ENCODE measurements around the gene STKLD1. TPM values are rescaled to one million over a fixed set of nuclear protein-coding genes. Genes with fewer than 3 reads are reported as not detected.
"Not testable (repeated sequence)": the region's sequence is repeated elsewhere in the genome, so short reads cannot be mapped to it uniquely, and the experiment has no call there.

STKLD1 gene
- total and polyA plus RNA-seq, 9 of the 15 experiments (the other 6 are each of a cell fraction or from before 2014, with no cell fraction given), result 0.10 to 0.65 (median 0.33) TPM; not detected in 2

DNA sequence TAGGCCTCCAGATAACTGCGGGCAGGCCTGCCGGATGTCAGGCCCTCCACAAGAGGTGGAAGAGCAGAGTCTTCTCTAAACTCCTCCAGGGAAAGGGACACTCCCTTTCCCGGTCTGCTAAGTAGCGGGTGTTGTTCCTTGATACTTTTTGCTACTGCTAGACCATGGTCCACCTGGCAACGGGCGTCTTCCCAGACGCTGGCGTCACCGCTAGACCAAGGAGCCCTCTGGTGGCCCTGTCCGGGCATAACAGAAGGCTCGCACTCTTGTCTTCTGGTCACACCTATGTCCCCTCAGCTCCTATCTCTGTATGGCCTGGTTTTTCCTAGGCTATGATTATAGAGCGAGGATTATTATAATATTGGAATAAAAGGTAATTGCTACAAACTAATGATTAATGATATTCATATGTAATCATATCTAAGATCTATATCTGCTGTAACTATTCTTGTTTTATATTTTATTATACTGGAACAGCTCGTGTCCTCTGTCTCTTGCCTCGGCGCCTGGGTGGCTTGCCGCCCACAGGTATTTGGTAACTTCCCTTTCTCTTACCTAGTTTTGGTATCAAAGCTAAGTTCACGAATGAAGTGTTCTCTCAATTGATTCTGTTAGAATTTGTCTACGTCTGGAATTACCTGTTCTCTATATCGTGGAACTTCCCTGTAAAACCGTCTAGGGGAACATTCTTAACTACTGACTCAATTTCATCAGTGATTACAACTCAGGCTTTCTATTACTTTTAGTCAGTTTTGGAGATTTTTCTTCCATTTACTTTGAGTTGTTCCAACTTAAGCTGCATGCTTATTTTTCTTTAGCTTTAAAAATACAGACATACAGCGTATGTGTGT lies 46.6 kb upstream of the STKLD1 start (continued):
- TF ChIP-seq MAZ (CRISPR knock-in tag; conservative IDR thresholded peaks at IDR 0.05 in 1 of 2, IDR thresholded peaks at IDR 0.05 in 1 of 2), result peak in 1 of 2 experiments; percentile 55; a peak in 2 of 4 replicates
- peak; percentile 62 for TF ChIP-seq SMC3 (conservative IDR thresholded peaks at IDR 0.05; ENCODE audit: insufficient read depth, low read depth, low read length)
- 0 out of 2 replicates have a peak, but pooled peaks have one; percentile 16 for TF ChIP-seq MYC (IDR thresholded peaks at IDR 0.05; ENCODE audit: low read depth, low read length)
- not testable (repeated sequence) for TF ChIP-seq MYC (CRISPR knock-in tag; IDR thresholded peaks at IDR 0.05; ENCODE audit: borderline replicate concordance, low read depth); ATF1 (CRISPR knock-in tag; IDR thresholded peaks at IDR 0.05); REST (CRISPR knock-in tag; IDR thresholded peaks at IDR 0.05; ENCODE audit: low read depth)
- 0 out of 2 replicates have a peak, but pooled peaks have one; percentile 6 for TF ChIP-seq NCOR1 (IDR thresholded peaks at IDR 0.05)
- peak; percentile 77 for TF ChIP-seq ATF1 (tag; IDR thresholded peaks at IDR 0.05)
- 0 out of 2 replicates have a peak, but pooled peaks have one; percentile 35 for TF ChIP-seq KLF1 (tag; IDR thresholded peaks at IDR 0.05)
- TF ChIP-seq MNT (conservative IDR thresholded peaks at IDR 0.05), result 0 out of 4 replicates have a peak, but pooled peaks of 1 of the 2 experiments have one; percentile 34
- TF ChIP-seq SUPT5H (IDR thresholded peaks at IDR 0.05), result peak; percentile 58
- TF ChIP-seq ILF3 (IDR thresholded peaks at IDR 0.05; ENCODE audit: borderline replicate concordance), result peak; percentile 70; the same call in 1 of the 2 replicates
- peak; percentile 90 for TF ChIP-seq REST (IDR thresholded peaks at IDR 0.05; ENCODE audit: borderline replicate concordance)
- TF ChIP-seq CC2D1A (IDR thresholded peaks at IDR 0.05), result peak; percentile 76
- TF ChIP-seq, protein P1, sequence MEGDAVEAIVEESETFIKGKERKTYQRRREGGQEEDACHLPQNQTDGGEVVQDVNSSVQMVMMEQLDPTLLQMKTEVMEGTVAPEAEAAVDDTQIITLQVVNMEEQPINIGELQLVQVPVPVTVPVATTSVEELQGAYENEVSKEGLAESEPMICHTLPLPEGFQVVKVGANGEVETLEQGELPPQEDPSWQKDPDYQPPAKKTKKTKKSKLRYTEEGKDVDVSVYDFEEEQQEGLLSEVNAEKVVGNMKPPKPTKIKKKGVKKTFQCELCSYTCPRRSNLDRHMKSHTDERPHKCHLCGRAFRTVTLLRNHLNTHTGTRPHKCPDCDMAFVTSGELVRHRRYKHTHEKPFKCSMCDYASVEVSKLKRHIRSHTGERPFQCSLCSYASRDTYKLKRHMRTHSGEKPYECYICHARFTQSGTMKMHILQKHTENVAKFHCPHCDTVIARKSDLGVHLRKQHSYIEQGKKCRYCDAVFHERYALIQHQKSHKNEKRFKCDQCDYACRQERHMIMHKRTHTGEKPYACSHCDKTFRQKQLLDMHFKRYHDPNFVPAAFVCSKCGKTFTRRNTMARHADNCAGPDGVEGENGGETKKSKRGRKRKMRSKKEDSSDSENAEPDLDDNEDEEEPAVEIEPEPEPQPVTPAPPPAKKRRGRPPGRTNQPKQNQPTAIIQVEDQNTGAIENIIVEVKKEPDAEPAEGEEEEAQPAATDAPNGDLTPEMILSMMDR (IDR thresholded peaks at IDR 0.05 in 2 of 3, conservative IDR thresholded peaks at IDR 0.05 in 1 of 3; ENCODE audit: insufficient read depth in 2 of 3, low read depth in 1 of 3, low read length in 3 of 3), result peak; percentile 68 to 73 (median 73)
- 0 out of 2 replicates have a peak, but pooled peaks have one; percentile 37 for TF ChIP-seq SMAD4 (CRISPR knock-in tag; conservative IDR thresholded peaks at IDR 0.05)

Data from K562 (cell line).